A549 (cell line): ENCODE measurements around the gene DCPS.

Experiments used
- CBX8 ChIP-seq: fragments of 200-600 bp; sonication (generic); IDR thresholded peaks from 2 replicates; pipeline ENCODE4 v1.6.1; 2016
- CHD2 ChIP-seq: fragments of 150-350 bp; IDR thresholded peaks from 2 replicates; pipeline ENCODE4 v1.6.1; 2014; ENCODE audit warnings: low read length; ENCODE audit not compliant: partially characterized antibody
- JUN ChIP-seq, 2 experiments: fragments of >200 bp; sonication (Bioruptor Twin); formaldehyde crosslinking; IDR thresholded peaks; 2 replicates in 1 of 2; 3 replicates in 1 of 2; pipeline ENCODE4 v1.6.1; 2016 to 2017
- KDM1A ChIP-seq: fragments of 200-600 bp; sonication (generic); IDR thresholded peaks from 2 replicates; pipeline ENCODE4 v1.6.1; 2016; ENCODE audit warnings: low read depth, mild to moderate bottlenecking
- PBX3 ChIP-seq: IDR thresholded peaks from 2 replicates; pipeline ENCODE4 v1.6.1; 2012
- POLR2A ChIP-seq: IDR thresholded peaks from 2 replicates; pipeline ENCODE4 v1.6.1; 2012; ENCODE audit warnings: mild to moderate bottlenecking, low read length
- POLR2AphosphoS2 ChIP-seq: conservative IDR thresholded peaks from 2 replicates; pipeline ENCODE4 v1.6.1; 2012; ENCODE audit warnings: low read length, improper control_type of control experiment, inconsistent platforms
- RFX5 ChIP-seq: fragments of 450-650 bp; IDR thresholded peaks from 2 replicates; pipeline ENCODE4 v1.7.1; 2014; ENCODE audit warnings: antibody characterized with exemption, mild to moderate bottlenecking, moderate library complexity
- TP53 ChIP-seq: fragments of 250-450 bp; sonication (Bioruptor Pico); IDR thresholded peaks from 2 replicates; pipeline ENCODE4 v1.5.0; 2021; ENCODE audit warnings: mild to moderate bottlenecking, moderate library complexity
- TF ChIP-seq, protein P1 (sequence below): fragments of >200 bp; sonication (Bioruptor Twin); formaldehyde crosslinking; IDR thresholded peaks from 3 replicates; pipeline ENCODE4 v1.5.1; 2016
- TF ChIP-seq, protein P2 (sequence below): IDR thresholded peaks from 2 replicates; pipeline ENCODE4 v1.6.1; 2012; ENCODE audit warnings: low read depth, borderline replicate concordance
- TF ChIP-seq, protein P3 (sequence below): fragments of 200-600 bp; sonication (generic); IDR thresholded peaks from 2 replicates; pipeline ENCODE4 v1.6.1; 2016; ENCODE audit warnings: antibody characterized with exemption, mild to moderate bottlenecking, moderate library complexity

GRCh38 chr11:126265811-126266210 lies 38.0 kb upstream of the DCPS start:
- TF ChIP-seq JUN (IDR thresholded peaks at IDR 0.05) (no peak), CBX8 (no peak), PBX3 (no peak), CHD2 (no peak), RFX5 (no peak), POLR2AphosphoS2 (no peak), POLR2A (no peak), KDM1A (no peak), TP53 (CRISPR knock-in tag) (no peak)
- TF ChIP-seq, protein P1, sequence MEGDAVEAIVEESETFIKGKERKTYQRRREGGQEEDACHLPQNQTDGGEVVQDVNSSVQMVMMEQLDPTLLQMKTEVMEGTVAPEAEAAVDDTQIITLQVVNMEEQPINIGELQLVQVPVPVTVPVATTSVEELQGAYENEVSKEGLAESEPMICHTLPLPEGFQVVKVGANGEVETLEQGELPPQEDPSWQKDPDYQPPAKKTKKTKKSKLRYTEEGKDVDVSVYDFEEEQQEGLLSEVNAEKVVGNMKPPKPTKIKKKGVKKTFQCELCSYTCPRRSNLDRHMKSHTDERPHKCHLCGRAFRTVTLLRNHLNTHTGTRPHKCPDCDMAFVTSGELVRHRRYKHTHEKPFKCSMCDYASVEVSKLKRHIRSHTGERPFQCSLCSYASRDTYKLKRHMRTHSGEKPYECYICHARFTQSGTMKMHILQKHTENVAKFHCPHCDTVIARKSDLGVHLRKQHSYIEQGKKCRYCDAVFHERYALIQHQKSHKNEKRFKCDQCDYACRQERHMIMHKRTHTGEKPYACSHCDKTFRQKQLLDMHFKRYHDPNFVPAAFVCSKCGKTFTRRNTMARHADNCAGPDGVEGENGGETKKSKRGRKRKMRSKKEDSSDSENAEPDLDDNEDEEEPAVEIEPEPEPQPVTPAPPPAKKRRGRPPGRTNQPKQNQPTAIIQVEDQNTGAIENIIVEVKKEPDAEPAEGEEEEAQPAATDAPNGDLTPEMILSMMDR = no peak
- TF ChIP-seq, protein P2, sequence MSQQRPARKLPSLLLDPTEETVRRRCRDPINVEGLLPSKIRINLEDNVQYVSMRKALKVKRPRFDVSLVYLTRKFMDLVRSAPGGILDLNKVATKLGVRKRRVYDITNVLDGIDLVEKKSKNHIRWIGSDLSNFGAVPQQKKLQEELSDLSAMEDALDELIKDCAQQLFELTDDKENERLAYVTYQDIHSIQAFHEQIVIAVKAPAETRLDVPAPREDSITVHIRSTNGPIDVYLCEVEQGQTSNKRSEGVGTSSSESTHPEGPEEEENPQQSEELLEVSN = no peak
- TF ChIP-seq, protein P3, sequence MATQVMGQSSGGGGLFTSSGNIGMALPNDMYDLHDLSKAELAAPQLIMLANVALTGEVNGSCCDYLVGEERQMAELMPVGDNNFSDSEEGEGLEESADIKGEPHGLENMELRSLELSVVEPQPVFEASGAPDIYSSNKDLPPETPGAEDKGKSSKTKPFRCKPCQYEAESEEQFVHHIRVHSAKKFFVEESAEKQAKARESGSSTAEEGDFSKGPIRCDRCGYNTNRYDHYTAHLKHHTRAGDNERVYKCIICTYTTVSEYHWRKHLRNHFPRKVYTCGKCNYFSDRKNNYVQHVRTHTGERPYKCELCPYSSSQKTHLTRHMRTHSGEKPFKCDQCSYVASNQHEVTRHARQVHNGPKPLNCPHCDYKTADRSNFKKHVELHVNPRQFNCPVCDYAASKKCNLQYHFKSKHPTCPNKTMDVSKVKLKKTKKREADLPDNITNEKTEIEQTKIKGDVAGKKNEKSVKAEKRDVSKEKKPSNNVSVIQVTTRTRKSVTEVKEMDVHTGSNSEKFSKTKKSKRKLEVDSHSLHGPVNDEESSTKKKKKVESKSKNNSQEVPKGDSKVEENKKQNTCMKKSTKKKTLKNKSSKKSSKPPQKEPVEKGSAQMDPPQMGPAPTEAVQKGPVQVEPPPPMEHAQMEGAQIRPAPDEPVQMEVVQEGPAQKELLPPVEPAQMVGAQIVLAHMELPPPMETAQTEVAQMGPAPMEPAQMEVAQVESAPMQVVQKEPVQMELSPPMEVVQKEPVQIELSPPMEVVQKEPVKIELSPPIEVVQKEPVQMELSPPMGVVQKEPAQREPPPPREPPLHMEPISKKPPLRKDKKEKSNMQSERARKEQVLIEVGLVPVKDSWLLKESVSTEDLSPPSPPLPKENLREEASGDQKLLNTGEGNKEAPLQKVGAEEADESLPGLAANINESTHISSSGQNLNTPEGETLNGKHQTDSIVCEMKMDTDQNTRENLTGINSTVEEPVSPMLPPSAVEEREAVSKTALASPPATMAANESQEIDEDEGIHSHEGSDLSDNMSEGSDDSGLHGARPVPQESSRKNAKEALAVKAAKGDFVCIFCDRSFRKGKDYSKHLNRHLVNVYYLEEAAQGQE = no peak
